T-helper 1 cell treated with Interleukin-12 subunit alpha and Interleukin-12 subunit beta and Interleukin-4 antibody, amounts not matched to agents 30 μg/mL and 1 μg/mL, for 36 hours (primary cell): ENCODE measurements around the gene IFNA13.

Source experiments
- H3K27ac Mint-ChIP-seq: one replicate; pipeline ENCODE4 v1.8.0; 2021; ENCODE audit warnings: mild to moderate bottlenecking, mixed read lengths
- H3K27me3 Mint-ChIP-seq: one replicate; pipeline ENCODE4 v1.8.0; 2021; ENCODE audit warnings: low read depth, mixed read lengths
- H3K36me3 Mint-ChIP-seq: one replicate; pipeline ENCODE4 v1.8.0; 2021; ENCODE audit warnings: low read depth, mixed read lengths
- H3K4me1 Mint-ChIP-seq: one replicate; pipeline ENCODE4 v1.8.0; 2021; ENCODE audit warnings: low read depth, mixed read lengths
- H3K4me3 Mint-ChIP-seq: one replicate; pipeline ENCODE4 v1.8.0; 2021; ENCODE audit warnings: mild to moderate bottlenecking, moderate library complexity, mixed read lengths
- H3K9me3 Mint-ChIP-seq: one replicate; pipeline ENCODE4 v1.8.0; 2021; ENCODE audit warnings: mixed read lengths

Gene IFNA13

DNA sequence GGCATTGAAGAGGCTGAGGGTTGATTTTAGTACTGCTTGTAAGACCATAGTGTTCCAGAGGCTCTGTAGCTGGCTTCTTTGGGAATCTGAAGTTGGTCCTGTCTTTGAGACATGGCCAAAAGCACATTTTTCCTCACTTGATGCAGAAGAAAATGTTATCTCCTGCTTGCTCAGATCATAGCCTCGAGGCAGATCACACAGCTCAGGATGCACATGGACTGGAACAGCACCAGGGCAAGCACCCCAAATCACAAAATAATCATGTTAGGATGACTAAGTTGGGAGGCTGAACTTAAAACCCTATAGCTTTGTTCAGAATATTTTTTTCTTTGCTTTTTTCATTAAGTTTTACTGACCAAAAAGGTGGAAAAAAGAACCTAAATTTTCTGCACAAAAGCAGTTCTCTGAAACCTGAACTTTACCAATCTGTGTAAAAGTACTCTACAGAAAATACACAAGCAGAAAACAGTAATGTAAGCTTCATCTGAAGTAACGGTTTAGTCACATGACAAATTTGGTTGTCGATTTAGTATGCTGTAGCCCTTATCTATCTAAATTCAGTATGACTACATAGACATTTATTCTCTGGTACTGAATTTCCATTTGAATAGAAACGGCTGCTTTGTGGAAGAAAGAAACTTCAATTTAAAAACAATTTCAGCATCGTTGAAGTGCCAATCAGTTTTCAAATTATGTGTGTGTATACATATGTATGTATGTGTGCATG is 36.0 kb downstream of the IFNA13 start:
- Mint-ChIP-seq H3K36me3 (peaks cover 28% of the 10 kb centered on the region), H3K4me1 (peaks cover 44% of the 10 kb centered on the region), H3K27ac (no peak overlapping the region), H3K4me3 (no peak overlapping the region), H3K27me3 (no peaks in the 10 kb centered on the region), H3K9me3 (no peaks in the 10 kb centered on the region)

- H3K36me3 Mint-ChIP-seq = peaks cover 36% of the 10 kb centered on the region
- H3K4me1 Mint-ChIP-seq = peaks cover 24% of the 10 kb centered on the region
Measured at GRCh38 chr9:21326526-21327139, 41.2 kb downstream of the IFNA13 start.

DNA sequence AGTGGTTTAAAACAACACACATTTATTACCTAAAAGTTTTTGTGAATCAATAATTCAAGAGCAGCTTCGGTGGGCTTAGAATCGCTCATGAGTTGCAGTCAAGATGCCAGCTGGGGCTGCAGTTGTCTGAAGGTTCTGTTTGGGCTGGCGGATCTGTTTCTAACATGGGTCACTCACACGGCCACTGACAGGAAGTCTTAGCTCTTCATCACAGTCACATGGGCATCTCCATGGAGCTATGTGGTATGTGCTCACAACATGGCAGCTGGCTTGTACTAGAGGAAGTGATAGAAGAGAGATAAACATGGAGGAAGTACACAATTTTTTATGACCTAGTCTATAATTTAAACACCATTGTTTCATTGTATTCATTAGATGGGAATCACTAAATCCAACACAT is 43.8 kb downstream of the IFNA13 start:
- Mint-ChIP-seq H3K9me3 (no peaks in the 10 kb centered on the region), H3K4me3 (no peak overlapping the region), H3K36me3 (peaks cover 29% of the 10 kb centered on the region), H3K27ac (no peak overlapping the region), H3K4me1 (peaks cover 10% of the 10 kb centered on the region), H3K27me3 (no peaks in the 10 kb centered on the region)

More at GRCh38 chr9:21326526-21327139, 41.2 kb downstream of the IFNA13 start:
- no peak overlapping the region for H3K4me3 Mint-ChIP-seq
- no peaks in the 10 kb centered on the region for H3K27me3 Mint-ChIP-seq
- no peaks in the 10 kb centered on the region for H3K9me3 Mint-ChIP-seq
- H3K27ac Mint-ChIP-seq = no peak overlapping the region

DNA sequence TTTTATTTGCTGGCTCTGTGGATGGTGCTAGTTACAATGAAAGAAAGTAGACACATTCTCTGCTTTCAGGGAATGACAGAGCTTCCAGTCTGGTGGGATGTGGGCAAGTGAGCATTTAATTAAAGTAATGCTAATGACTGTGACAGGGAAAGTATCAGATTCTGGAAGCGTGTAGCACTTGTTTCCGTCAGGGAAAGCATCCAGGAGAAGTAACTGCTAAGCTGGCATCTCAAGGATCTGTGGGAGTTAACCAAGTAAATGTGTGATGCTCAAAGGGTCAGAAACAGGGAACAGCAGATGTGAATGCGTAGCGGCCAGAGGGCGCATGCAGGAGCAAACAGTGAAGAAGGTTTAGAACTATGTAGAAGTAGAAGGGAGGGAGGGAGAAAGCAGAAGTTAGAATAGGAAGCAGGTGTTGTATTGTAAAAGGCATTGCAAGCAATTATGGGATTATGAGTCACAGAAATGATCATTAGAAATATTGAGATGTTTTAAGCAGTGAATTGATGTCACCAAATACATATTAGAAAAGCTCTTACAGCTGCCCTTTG is 44.9 kb downstream of the IFNA13 start:
- peaks cover 12% of the 10 kb centered on the region for H3K4me1 Mint-ChIP-seq
- peaks cover 29% of the 10 kb centered on the region for H3K36me3 Mint-ChIP-seq
- H3K9me3 Mint-ChIP-seq = no peaks in the 10 kb centered on the region
- no peak overlapping the region for H3K4me3 Mint-ChIP-seq
- no peak overlapping the region for H3K27ac Mint-ChIP-seq
- H3K27me3 Mint-ChIP-seq = no peaks in the 10 kb centered on the region

- H3K27ac Mint-ChIP-seq = no peak overlapping the region
- peaks cover 4% of the 10 kb centered on the region for H3K4me1 Mint-ChIP-seq
- peaks cover 18% of the 10 kb centered on the region for H3K27me3 Mint-ChIP-seq
- no peaks in the 10 kb centered on the region for H3K9me3 Mint-ChIP-seq
- peaks cover 22% of the 10 kb centered on the region for H3K36me3 Mint-ChIP-seq
- H3K4me3 Mint-ChIP-seq = no peak overlapping the region
Measured at GRCh38 chr9:21320465-21320864, 47.4 kb downstream of the IFNA13 start.

GRCh38 chr9:21317956-21318923 is 49.6 kb downstream of the IFNA13 start:
- Mint-ChIP-seq H3K4me3 (no peak overlapping the region), H3K9me3 (no peaks in the 10 kb centered on the region), H3K36me3 (peaks cover 9% of the 10 kb centered on the region), H3K27ac (no peak overlapping the region), H3K27me3 (peaks cover 32% of the 10 kb centered on the region), H3K4me1 (peaks cover 4% of the 10 kb centered on the region)
